Brain microvascular endothelial cell (primary cell): ENCODE results near the gene SIM1.

Source experiments
- DNase-seq: peaks from one replicate; pipeline ENCODE4 v3.0.0-alpha.2; 2020
- H3K27ac ChIP-seq: fragments of 250-450 bp; sonication (Bioruptor Pico); 2 replicates; pipeline ENCODE4 v1.5.1; 2020; ENCODE audit warnings: mild to moderate bottlenecking, moderate library complexity
- H3K27me3 ChIP-seq: fragments of 250-450 bp; sonication (Bioruptor Pico); replicated peaks from 2 replicates; pipeline ENCODE4 v1.5.1; 2020; ENCODE audit warnings: mild to moderate bottlenecking
- H3K36me3 ChIP-seq: fragments of 250-450 bp; sonication (Bioruptor Pico); replicated peaks from 2 replicates; pipeline ENCODE4 v1.5.1; 2020; ENCODE audit warnings: mild to moderate bottlenecking
- H3K4me3 ChIP-seq: 2 replicates; pipeline ENCODE4 v1.5.1; 2011; ENCODE audit warnings: low read depth, mild to moderate bottlenecking, control low read depth, low read length, moderate library complexity
- in situ Hi-C: cut with HindIII; loops from 2 replicates; pipeline ENCODE4 v1.10.0; 2017; ENCODE audit warnings: low sequenced_read_pairs, low pct_ligation_motif_present
- TF ChIP-seq, protein P1 (sequence below): IDR thresholded peaks from 2 replicates; pipeline ENCODE4 v1.5.1; 2011; ENCODE audit warnings: low read depth, mild to moderate bottlenecking, moderate library complexity, low read length, control low read depth, inconsistent platforms; ENCODE audit errors: missing control alignments

The SIM1 gene

GRCh38 chr6:100336876-100337275, 127.8 kb downstream of the SIM1 start:
- Histone ChIP-seq H3K36me3 (no peaks in the 10 kb centered on the region), H3K27me3 (no peaks in the 10 kb centered on the region), H3K27ac (no peak overlapping the region), H3K4me3 (no peak overlapping the region)
- TF ChIP-seq, protein P1, sequence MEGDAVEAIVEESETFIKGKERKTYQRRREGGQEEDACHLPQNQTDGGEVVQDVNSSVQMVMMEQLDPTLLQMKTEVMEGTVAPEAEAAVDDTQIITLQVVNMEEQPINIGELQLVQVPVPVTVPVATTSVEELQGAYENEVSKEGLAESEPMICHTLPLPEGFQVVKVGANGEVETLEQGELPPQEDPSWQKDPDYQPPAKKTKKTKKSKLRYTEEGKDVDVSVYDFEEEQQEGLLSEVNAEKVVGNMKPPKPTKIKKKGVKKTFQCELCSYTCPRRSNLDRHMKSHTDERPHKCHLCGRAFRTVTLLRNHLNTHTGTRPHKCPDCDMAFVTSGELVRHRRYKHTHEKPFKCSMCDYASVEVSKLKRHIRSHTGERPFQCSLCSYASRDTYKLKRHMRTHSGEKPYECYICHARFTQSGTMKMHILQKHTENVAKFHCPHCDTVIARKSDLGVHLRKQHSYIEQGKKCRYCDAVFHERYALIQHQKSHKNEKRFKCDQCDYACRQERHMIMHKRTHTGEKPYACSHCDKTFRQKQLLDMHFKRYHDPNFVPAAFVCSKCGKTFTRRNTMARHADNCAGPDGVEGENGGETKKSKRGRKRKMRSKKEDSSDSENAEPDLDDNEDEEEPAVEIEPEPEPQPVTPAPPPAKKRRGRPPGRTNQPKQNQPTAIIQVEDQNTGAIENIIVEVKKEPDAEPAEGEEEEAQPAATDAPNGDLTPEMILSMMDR, result no peak
- no peak for DNase-seq
- in situ Hi-C loops, result no loop called here

DNA sequence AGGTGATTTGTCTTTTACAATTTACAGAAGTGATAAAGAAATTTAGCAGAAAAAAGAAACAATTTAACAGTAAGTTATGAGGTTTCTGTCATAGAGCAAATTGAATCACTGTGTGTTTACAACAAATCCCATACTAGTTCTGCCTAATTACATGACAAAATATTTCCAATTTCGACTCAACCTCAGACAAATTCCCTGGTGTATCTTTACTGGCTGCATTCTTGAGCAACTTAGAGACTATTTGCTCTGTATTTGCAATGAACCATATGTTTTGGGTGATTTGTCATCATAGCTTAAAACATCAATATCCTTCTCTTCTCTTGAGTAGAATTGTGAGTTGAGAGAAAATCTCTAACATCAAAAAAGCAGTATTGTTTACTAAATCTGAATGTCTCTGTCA, 128.7 kb downstream of the SIM1 start:
- Histone ChIP-seq H3K4me3 (no peak overlapping the region), H3K27ac (no peak overlapping the region), H3K27me3 (no peaks in the 10 kb centered on the region), H3K36me3 (no peaks in the 10 kb centered on the region)
- in situ Hi-C loops, result no loop called here
- TF ChIP-seq, protein P1, result no peak
- DNase-seq, result no peak
